GM12874 (cell line): Measurements from ENCODE around the gene ZNF580.

Experiments used
- TF ChIP-seq, protein P1 (sequence below): IDR thresholded peaks from 2 replicates; pipeline ENCODE4 v1.5.1; 2011; ENCODE audit warnings: low read depth, mild to moderate bottlenecking, control low read depth, low read length, moderate library complexity; ENCODE audit not compliant: insufficient read depth

ZNF580 gene

GRCh38 chr19:55679343-55680257, 38.8 kb downstream of the ZNF580 start:
- TF ChIP-seq, protein P1, sequence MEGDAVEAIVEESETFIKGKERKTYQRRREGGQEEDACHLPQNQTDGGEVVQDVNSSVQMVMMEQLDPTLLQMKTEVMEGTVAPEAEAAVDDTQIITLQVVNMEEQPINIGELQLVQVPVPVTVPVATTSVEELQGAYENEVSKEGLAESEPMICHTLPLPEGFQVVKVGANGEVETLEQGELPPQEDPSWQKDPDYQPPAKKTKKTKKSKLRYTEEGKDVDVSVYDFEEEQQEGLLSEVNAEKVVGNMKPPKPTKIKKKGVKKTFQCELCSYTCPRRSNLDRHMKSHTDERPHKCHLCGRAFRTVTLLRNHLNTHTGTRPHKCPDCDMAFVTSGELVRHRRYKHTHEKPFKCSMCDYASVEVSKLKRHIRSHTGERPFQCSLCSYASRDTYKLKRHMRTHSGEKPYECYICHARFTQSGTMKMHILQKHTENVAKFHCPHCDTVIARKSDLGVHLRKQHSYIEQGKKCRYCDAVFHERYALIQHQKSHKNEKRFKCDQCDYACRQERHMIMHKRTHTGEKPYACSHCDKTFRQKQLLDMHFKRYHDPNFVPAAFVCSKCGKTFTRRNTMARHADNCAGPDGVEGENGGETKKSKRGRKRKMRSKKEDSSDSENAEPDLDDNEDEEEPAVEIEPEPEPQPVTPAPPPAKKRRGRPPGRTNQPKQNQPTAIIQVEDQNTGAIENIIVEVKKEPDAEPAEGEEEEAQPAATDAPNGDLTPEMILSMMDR: no peak

- TF ChIP-seq, protein P1: no peak
Observed at GRCh38 chr19:55680339-55681130, 39.7 kb downstream of the ZNF580 start.

- TF ChIP-seq, protein P1: no peak
Observed at GRCh38 chr19:55681131-55682092, 40.6 kb downstream of the ZNF580 start.

DNA sequence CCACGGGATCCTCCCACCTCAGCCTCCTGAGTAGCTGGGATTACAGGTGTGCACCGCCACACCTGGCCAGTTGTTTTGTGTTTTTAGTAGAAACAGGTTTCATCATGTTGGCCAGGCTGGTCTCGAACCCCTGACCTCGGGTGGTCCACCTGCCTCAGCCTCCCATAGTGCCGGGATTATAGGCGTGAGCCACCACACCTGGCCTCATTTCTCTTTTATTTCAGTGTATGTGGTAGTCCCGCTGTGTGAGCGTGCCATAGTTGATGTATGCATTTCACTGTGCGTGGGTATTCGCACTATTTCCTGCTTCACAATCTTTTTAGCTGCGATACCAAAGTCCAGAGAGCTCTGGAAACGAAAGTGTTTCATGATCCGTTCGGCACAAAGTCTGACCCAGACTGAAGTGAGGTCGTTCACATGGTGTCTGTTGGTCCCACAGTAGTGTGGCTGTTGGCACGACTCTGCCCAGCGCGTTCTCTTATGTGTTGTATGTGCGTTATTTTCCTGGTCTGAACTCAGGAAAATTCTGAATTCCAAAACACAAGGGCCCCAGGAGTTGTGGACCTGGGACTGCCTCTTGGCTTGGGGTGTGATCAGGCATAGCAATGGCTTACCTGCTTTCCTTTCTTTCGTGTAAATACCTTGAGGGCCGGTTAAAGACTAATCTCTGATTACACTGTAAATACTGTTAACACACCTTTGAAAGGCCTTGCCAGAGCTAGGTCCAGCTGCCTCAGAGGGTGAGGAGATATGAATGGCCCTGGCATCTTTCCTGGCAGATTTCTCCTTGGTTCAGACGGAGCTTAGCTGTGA, 42.9 kb downstream of the ZNF580 start:
- TF ChIP-seq, protein P1: no peak

GRCh38 chr19:55684946-55685681, 44.3 kb downstream of the ZNF580 start:
- TF ChIP-seq, protein P1: no peak

DNA sequence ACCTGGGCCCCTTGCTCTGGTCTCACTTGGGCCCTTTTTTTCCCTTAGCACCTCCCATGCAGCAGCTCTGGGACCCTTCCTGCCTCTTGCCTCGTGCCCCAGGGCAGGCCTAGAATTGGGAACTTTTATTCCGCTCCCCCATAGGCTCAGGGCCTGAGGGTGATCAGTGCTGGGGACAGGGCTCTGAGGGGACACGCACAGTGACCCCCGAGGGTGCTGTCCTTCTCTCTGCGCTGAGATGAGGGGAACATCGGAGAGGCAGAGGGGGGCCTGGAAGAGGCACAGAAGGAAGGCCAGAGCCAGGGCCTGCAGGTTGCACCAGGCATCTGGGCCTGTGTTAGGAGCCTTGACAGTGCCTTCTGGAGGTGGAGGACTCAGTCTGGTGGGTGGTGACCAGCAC, 45.0 kb downstream of the ZNF580 start:
- TF ChIP-seq, protein P1: no peak
